C4-2B (cell line): Measurements from ENCODE around the gene CA10.

Experiments
- ZFX ChIP-seq: fragments of 450-650 bp; IDR thresholded peaks from 2 replicates; pipeline ENCODE4 v1.6.1; 2017
- TF ChIP-seq, protein P1 (sequence below): fragments of 450-650 bp; conservative IDR thresholded peaks from 2 replicates; pipeline ENCODE4 v1.5.1; 2017; ENCODE audit warnings: mild to moderate bottlenecking

DNA sequence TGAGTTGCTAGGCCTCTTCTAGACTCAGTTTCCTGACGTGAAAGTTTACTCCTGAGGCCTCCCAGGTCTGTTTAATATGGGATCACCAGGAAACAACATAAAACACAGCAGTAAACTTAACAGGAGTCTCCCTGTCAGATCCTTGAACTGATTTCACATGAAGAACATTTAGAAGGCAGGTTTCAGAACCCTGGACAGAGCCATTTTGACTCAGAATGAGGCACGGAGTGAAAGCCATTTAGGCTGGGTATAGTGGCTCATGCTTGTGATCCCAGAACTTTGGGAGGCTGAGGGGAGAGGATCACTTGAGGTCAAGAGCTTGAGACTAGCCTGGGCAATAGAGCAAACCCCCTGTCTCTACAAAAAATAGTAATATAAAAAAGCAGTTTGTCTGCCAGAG, 289.1 kb downstream of the CA10 start:
- TF ChIP-seq, protein P1, sequence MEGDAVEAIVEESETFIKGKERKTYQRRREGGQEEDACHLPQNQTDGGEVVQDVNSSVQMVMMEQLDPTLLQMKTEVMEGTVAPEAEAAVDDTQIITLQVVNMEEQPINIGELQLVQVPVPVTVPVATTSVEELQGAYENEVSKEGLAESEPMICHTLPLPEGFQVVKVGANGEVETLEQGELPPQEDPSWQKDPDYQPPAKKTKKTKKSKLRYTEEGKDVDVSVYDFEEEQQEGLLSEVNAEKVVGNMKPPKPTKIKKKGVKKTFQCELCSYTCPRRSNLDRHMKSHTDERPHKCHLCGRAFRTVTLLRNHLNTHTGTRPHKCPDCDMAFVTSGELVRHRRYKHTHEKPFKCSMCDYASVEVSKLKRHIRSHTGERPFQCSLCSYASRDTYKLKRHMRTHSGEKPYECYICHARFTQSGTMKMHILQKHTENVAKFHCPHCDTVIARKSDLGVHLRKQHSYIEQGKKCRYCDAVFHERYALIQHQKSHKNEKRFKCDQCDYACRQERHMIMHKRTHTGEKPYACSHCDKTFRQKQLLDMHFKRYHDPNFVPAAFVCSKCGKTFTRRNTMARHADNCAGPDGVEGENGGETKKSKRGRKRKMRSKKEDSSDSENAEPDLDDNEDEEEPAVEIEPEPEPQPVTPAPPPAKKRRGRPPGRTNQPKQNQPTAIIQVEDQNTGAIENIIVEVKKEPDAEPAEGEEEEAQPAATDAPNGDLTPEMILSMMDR, result no peak
- no peak for TF ChIP-seq ZFX
